HUES6 (cell line): ENCODE measurements around the gene HEXA.
"Not testable (repeated sequence)": the region's sequence is repeated elsewhere in the genome, so short reads cannot be mapped to it uniquely, and the experiment has no call there.

Experiments
- H3K27ac ChIP-seq: 2 replicates; pipeline ENCODE4 v1.7.0; 2013; ENCODE audit warnings: low read depth, mild to moderate bottlenecking, low read length, inconsistent platforms
- H3K27me3 ChIP-seq: 2 replicates; pipeline ENCODE4 v1.6.1; 2013; ENCODE audit warnings: low read length; ENCODE audit not compliant: control insufficient read depth, insufficient read depth
- H3K36me3 ChIP-seq: 2 replicates; pipeline ENCODE4 v1.6.1; 2013; ENCODE audit warnings: low read length; ENCODE audit not compliant: control insufficient read depth, insufficient read depth
- H3K4me1 ChIP-seq: 2 replicates; pipeline ENCODE4 v1.6.1; 2013; ENCODE audit warnings: low read length; ENCODE audit not compliant: control insufficient read depth, insufficient read depth
- H3K4me3 ChIP-seq: 2 replicates; pipeline ENCODE4 v1.5.1; 2013; ENCODE audit warnings: low read depth, low read length
- H3K9ac ChIP-seq: one replicate; pipeline ENCODE4 v1.6.1; 2013; ENCODE audit warnings: mild to moderate bottlenecking, low read length
- H3K9me3 ChIP-seq: 2 replicates; pipeline ENCODE4 v1.6.1; 2013; ENCODE audit warnings: low read depth, low read length; ENCODE audit not compliant: control insufficient read depth, insufficient read depth

The HEXA gene

DNA sequence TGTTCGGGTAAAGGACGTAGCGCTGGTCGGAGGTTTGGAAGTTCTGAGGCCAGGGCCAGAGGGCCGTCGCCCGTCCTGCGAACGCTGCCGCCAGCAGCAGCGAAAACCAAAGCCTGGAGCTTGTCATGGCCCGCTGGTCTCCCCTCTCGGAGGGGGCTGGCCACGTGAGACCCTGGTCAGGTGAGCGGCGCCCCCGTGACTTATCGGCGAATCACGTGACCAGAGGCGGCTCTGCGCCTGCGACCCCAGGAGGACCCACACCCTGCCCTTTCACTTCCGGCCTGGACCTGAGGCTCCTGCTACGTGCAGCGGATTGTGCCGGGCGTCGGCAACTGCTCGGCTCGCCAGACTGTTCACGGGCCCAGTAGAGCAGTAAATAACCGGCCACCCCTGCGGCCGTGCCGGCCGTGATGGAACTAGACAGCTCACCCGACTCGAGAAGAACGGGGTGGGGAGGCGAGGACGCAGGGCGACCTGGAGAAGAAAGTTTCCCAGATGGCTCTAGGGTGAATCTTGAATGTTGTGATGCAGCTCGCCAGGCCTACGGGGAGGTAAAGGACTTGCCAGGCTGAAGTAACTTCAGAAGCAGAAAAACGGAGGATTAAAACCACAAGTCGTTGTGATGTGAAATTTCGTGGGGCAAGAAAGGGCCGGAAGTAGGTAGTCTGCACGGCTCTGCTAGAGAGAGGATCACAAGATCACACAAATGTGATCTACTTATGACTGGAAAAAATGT lies at the start of gene HEXA:
TSS of gene HEXA (minus strand) at position 169 of the 736 bp plus-strand sequence. CDS start at position 127, 42 bp downstream.
- no peaks in the 10 kb centered on the region for H3K4me1 ChIP-seq
- H3K36me3 ChIP-seq, result no peaks in the 10 kb centered on the region
- H3K4me3 ChIP-seq, result peak within 1 kb of the TSS; percentile 95
- peak within 1 kb of the TSS; percentile 88 for H3K9ac ChIP-seq
- peak within 1 kb of the TSS; percentile 58 for H3K27ac ChIP-seq
- peaks cover 6% of the 10 kb centered on the region; the same call in 1 of the 2 replicates for H3K27me3 ChIP-seq
- H3K9me3 ChIP-seq, result no peaks in the 10 kb centered on the region

DNA sequence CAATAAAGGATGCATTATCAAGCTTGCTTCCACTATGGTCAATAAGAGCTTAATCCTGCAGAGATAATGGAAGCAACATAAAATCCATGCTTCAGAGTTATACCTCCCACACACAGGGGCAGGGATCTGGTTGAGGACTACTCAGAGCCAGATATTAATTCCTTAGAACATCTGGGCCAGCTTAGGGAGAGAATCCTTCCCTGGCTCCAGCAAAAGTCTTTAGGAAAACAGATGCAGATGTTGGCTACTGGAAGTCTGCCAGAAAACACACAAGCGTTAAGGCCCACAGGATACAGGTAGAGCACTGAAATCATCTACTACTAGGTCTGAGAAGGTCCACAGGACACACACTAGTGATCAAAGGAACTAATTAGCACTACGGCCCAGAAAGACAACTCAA lies 47.4 kb upstream of the HEXA start:
- Histone ChIP-seq H3K36me3 (no peaks in the 10 kb centered on the region), H3K9ac (no peak overlapping the region), H3K27me3 (peaks cover 12% of the 10 kb centered on the region; the same call in 1 of the 2 replicates), H3K4me1 (no peaks in the 10 kb centered on the region), H3K4me3 (no peak overlapping the region), H3K9me3 (peaks cover 18% of the 10 kb centered on the region), H3K27ac (no peak overlapping the region)

- Histone ChIP-seq H3K27ac (no peak overlapping the region), H3K27me3 (peaks cover 12% of the 10 kb centered on the region; the same call in 1 of the 2 replicates), H3K4me1 (no peaks in the 10 kb centered on the region), H3K9me3 (peaks cover 6% of the 10 kb centered on the region), H3K4me3 (no peak overlapping the region), H3K36me3 (no peaks in the 10 kb centered on the region), H3K9ac (no peak overlapping the region)
Observed at GRCh38 chr15:72421484-72421883, 45.7 kb upstream of the HEXA start.

DNA sequence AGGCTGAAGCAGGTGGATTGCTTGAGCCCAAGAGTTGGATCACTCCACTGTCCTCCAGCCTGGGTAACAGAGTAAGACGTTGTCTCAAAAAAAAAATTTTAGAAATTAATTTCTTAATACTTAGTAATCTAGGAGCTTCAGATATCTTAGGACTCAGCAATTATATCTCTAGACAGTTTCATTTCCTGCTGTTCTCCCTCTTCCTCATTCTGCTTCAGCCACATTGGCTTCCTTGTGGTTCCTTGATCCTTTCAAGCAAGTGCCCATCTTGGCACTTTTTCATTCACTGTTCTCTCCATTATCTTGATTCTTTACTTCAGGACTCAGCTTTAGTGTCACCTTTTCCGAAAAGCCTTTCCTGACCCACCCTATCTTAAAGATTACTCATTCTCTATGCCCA lies 44.8 kb upstream of the HEXA start:
- no peaks in the 10 kb centered on the region for H3K36me3 ChIP-seq
- H3K4me3 ChIP-seq, result no peak overlapping the region
- peaks cover 4% of the 10 kb centered on the region for H3K9me3 ChIP-seq
- H3K4me1 ChIP-seq, result no peaks in the 10 kb centered on the region
- H3K27me3 ChIP-seq, result peaks cover 12% of the 10 kb centered on the region; the same call in 1 of the 2 replicates
- no peak overlapping the region for H3K27ac ChIP-seq
- no peak overlapping the region for H3K9ac ChIP-seq

DNA sequence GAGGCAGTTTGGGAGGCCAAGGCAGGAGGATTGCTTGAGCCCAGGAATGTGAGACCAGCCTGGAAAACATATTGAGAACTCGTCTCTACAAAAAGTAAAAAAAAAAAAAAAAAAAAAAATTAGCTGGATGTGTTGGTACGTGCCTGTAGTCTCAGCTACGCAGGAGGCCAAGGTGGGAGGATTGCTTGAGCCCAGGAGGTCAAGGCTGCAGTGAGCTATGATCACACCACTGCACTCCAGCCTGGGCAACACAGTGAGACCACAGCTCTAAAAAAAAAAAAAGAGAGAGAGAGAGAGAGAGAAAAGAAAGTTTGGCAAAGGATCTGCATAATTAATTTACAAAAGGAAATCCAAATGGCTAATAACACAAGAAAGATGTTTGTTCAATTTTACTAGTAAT lies 44.0 kb upstream of the HEXA start:
- H3K4me1 ChIP-seq, H3K9me3 ChIP-seq, H3K4me3 ChIP-seq, H3K27ac ChIP-seq, H3K36me3 ChIP-seq, H3K9ac ChIP-seq: not testable (repeated sequence)
- peaks cover 12% of the 10 kb centered on the region; the same call in 1 of the 2 replicates for H3K27me3 ChIP-seq

DNA sequence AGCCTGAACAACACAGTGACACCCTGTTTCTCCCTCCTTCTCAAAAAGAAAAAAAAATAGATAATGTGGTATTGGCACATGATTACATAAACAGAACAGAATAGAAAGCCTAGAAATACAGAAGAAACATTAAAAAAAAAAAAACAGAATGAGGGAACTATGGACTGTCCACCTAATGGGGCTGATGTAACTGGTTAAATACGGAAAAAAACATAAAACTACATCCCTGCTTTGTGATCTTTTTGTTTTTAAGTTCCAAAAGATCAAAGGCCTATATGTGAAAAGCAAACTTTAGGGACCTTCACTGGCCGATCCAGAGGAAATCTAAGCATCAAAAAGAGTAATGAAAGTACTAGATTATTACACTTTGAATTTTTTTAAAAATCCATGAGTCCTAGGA lies 39.5 kb upstream of the HEXA start:
- no peak overlapping the region for H3K9ac ChIP-seq

GRCh38 chr15:72413337-72413736 lies 37.5 kb upstream of the HEXA start:
- not testable (repeated sequence) for H3K4me3 ChIP-seq, H3K9ac ChIP-seq, H3K36me3 ChIP-seq, H3K27ac ChIP-seq, H3K4me1 ChIP-seq, H3K9me3 ChIP-seq, H3K27me3 ChIP-seq

More for the DNA sequence above, 39.5 kb upstream of the HEXA start:
- Histone ChIP-seq H3K4me1 (no peaks in the 10 kb centered on the region), H3K4me3 (no peak overlapping the region), H3K27me3 (no peaks in the 10 kb centered on the region; the same call in 1 of the 2 replicates), H3K27ac (no peak overlapping the region), H3K36me3 (no peaks in the 10 kb centered on the region), H3K9me3 (no peaks in the 10 kb centered on the region)

- Histone ChIP-seq H3K9ac (no peak overlapping the region), H3K4me1 (no peaks in the 10 kb centered on the region), H3K27ac (no peak overlapping the region), H3K9me3 (no peaks in the 10 kb centered on the region), H3K27me3 (peaks cover 28% of the 10 kb centered on the region), H3K4me3 (no peak overlapping the region), H3K36me3 (no peaks in the 10 kb centered on the region)
Observed at GRCh38 chr15:72411544-72411943, 35.7 kb upstream of the HEXA start.

DNA sequence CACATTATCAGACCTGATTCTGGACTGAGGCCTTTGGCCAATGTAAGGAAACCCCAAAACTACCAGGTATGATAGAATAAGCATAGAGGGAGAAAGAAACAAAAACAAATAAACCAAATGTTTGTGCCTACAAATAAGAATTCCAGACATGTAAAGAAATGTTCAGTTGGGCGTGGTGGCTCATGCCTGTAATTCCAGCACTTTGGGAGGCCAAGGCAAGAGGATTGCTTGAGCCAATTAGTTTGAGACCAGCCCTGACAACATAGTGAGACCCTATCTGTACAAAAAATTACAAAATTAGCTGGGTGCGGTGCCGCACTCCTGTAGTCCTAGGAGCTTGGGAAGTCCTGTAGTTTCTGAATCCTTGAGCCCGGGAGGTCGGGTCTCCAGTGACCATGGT lies 35.3 kb upstream of the HEXA start:
- no peaks in the 10 kb centered on the region for H3K36me3 ChIP-seq
- H3K27me3 ChIP-seq, result peaks cover 31% of the 10 kb centered on the region
- H3K4me1 ChIP-seq, result no peaks in the 10 kb centered on the region
- H3K27ac ChIP-seq, result no peak overlapping the region
- H3K9ac ChIP-seq, result no peak overlapping the region
- no peak overlapping the region for H3K4me3 ChIP-seq
- no peaks in the 10 kb centered on the region for H3K9me3 ChIP-seq

DNA sequence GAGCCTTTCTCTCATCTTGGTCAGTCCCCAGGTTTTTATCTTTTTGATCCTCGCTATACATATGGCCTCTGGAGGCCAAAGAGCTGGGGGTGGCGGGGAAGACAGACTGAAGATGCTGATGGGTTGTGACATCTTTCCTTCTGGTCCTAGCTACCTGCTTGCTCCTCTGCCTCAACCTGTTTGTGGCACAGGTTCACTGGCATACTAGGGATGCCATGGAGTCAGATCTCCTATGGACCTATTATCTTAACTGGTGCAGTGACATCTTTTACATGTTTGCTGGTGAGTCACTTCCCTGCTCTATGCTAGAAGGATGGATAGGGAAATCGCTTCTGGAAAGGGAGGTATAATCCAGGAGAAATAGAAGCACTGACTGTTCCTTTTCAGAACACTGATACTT lies 31.1 kb upstream of the HEXA start:
- Histone ChIP-seq H3K36me3 (no peaks in the 10 kb centered on the region), H3K4me3 (no peak overlapping the region), H3K27me3 (peaks cover 63% of the 10 kb centered on the region), H3K27ac (no peak overlapping the region), H3K9me3 (no peaks in the 10 kb centered on the region), H3K9ac (no peak overlapping the region), H3K4me1 (no peaks in the 10 kb centered on the region)

DNA sequence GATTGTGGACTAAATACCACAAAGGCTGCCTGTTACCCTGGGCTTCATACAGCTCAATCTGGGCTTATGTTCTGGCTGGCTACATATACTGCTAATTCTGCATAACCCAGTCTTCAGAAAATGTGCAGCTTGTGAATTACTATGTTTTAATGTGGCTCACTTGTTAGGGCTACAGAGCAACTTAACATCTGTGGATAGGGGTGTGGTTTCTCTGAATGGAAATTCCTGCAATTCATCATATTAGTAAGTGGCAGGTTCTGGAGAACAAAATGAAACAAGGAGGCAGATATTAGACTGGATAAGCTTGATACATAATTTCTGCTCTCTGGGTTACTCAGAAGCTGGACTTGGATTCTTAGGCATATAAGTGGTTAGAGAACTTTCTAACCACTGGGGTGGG lies 29.0 kb upstream of the HEXA start:
- H3K4me3 ChIP-seq, result no peak overlapping the region
- H3K27ac ChIP-seq, result no peak overlapping the region
- no peaks in the 10 kb centered on the region for H3K36me3 ChIP-seq
- no peak overlapping the region for H3K9ac ChIP-seq
- no peaks in the 10 kb centered on the region for H3K9me3 ChIP-seq
- peaks cover 63% of the 10 kb centered on the region for H3K27me3 ChIP-seq
- no peaks in the 10 kb centered on the region for H3K4me1 ChIP-seq
